ENCODE data around the gene NUP62. TPM values are rescaled to one million over a fixed set of nuclear protein-coding genes. Genes with fewer than 3 reads are reported as not detected.

NUP62 gene
- total RNA-seq, 1 experiment from 2014 or later: 127 TPM

DNA sequence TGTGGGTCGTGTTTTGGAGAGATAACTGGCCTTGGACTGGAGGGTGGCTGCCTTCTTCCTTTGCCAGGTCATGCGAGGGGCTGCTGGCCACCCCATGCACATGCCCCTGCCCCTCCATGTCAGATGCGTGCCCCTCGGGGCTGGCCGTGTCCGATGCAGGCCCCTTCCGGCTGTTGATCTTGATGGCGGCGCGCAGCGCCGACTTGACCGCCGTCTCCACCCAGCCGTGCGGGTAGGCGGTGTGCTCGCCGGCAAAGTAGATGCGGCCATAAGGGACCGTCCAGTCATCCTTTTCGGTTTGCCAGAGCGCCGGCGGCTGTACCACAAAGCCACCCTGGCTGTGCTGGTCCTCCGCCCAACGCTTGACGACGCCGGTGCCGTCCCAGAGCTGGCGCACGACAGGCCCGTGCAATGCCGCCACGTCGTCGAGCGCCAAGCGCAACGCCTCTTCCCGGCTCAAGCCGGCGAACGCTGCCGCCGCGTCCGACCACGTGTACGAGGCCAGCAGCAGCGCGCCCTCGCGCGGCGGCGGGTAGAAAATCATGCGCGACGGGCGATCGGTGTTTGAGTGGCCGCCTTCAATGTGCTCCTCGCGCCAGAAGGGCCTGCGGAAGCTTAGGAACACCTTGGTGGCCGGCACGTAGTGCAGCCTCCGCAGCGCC, 39.5 kb downstream of the NUP62 start:
- Mint-ChIP-seq H3K9me3 (peaks cover 0 to 11% of the 10 kb centered on the region in 2 experiments; a peak in 1 of 5 replicates), H3K36me3 (ENCODE audit: insufficient read depth in 1 of 3, low read depth in 3 of 3) (peaks cover 19 to 26% (median 23%) of the 10 kb centered on the region in 3 experiments), H3K4me3 (peak overlapping the region; percentile 53 to 81), H3K4me1 (peaks cover 3 to 21% of the 10 kb centered on the region in 2 experiments; a peak in 3 of 4 replicates), H3K27me3 (ENCODE audit: low read depth) (peaks cover 36% of the 10 kb centered on the region), H3K27ac (peak overlapping the region; percentile 85 to 97 (median 96); a peak in 6 of 7 replicates)
- no peak overlapping the region for H4K8ac ChIP-seq (replicated peaks; ENCODE audit: insufficient read length, low read depth, low read length)
- H2BK5ac ChIP-seq (ENCODE audit: insufficient read length, low read length): no peak overlapping the region
- no peak overlapping the region for H3K56ac ChIP-seq (ENCODE audit: insufficient read length, low read depth, low read length)
- no peak overlapping the region for H2BK20ac ChIP-seq (ENCODE audit: low read depth, low read length, poor library complexity, severe bottlenecking)
- H3K79me1 ChIP-seq (ENCODE audit: insufficient read depth, low read depth, low read length, poor library complexity, severe bottlenecking): no peaks in the 10 kb centered on the region
- H3K23me2 ChIP-seq (ENCODE audit: insufficient read length, low read depth, low read length, poor library complexity, severe bottlenecking): peaks cover 3% of the 10 kb centered on the region
- no peak overlapping the region for H3K27ac ChIP-seq (ENCODE audit: insufficient read length, low read depth, low read length)
- no peak overlapping the region for H3K18ac ChIP-seq (ENCODE audit: insufficient read length, low read depth, low read length)
- H3K4ac ChIP-seq (ENCODE audit: low read depth, low read length): no peak overlapping the region
- no peaks in the 10 kb centered on the region; the same call in 1 of the 2 replicates for H3K27me3 ChIP-seq (ENCODE audit: insufficient read depth, low read length)
- H2BK120ac ChIP-seq (ENCODE audit: low read depth, low read length, poor library complexity, severe bottlenecking): no peak overlapping the region
- no peak overlapping the region for H4K5ac ChIP-seq (ENCODE audit: insufficient read length, low read depth, low read length)
- H3K9ac ChIP-seq (ENCODE audit: extremely low read depth, insufficient read length, low read length): no peak overlapping the region
- no peaks in the 10 kb centered on the region for H3K4me1 ChIP-seq (ENCODE audit: insufficient read depth, low read length)
- no peak overlapping the region for H4K91ac ChIP-seq (ENCODE audit: insufficient read length, low read depth, low read length)
- no peak overlapping the region for H3K23ac ChIP-seq (ENCODE audit: insufficient read length, low read depth, low read length)
- H2AK5ac ChIP-seq (ENCODE audit: insufficient read length, low read length): no peak overlapping the region
- H2BK15ac ChIP-seq (ENCODE audit: low read depth, low read length): no peak overlapping the region
- H3K14ac ChIP-seq (ENCODE audit: insufficient read depth, low read length): no peak overlapping the region
- peak; percentile 93 for DNase-seq
- H3T11ph ChIP-seq (ENCODE audit: low read length): no peak overlapping the region
- H3K9me3 ChIP-seq (ENCODE audit: control insufficient read depth, low read depth, low read length): no peaks in the 10 kb centered on the region
- H2AFZ ChIP-seq (ENCODE audit: low read length): no peak overlapping the region
- H3K79me2 ChIP-seq (ENCODE audit: insufficient read depth, low read length): no peaks in the 10 kb centered on the region
- WGBS (ENCODE audit: extremely low coverage, insufficient read length, low lambda C conversion rate): no CpG with 5 or more reads among the region's 71 CpGs
- peaks cover 5% of the 10 kb centered on the region for H4K20me1 ChIP-seq (ENCODE audit: control insufficient read depth, insufficient read depth, insufficient read length)
- TF ChIP-seq, protein P1, sequence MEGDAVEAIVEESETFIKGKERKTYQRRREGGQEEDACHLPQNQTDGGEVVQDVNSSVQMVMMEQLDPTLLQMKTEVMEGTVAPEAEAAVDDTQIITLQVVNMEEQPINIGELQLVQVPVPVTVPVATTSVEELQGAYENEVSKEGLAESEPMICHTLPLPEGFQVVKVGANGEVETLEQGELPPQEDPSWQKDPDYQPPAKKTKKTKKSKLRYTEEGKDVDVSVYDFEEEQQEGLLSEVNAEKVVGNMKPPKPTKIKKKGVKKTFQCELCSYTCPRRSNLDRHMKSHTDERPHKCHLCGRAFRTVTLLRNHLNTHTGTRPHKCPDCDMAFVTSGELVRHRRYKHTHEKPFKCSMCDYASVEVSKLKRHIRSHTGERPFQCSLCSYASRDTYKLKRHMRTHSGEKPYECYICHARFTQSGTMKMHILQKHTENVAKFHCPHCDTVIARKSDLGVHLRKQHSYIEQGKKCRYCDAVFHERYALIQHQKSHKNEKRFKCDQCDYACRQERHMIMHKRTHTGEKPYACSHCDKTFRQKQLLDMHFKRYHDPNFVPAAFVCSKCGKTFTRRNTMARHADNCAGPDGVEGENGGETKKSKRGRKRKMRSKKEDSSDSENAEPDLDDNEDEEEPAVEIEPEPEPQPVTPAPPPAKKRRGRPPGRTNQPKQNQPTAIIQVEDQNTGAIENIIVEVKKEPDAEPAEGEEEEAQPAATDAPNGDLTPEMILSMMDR (conservative IDR thresholded peaks at IDR 0.05): peak; percentile 90
- H2BK12ac ChIP-seq (ENCODE audit: insufficient read length, low read depth, low read length): no peak overlapping the region
- peak overlapping the region; percentile 28 for H3K4me2 ChIP-seq (ENCODE audit: insufficient read depth, insufficient read length, low read length)
